ENCODE results near the gene SLC25A33. TPM values are rescaled to one million over a fixed set of nuclear protein-coding genes. Genes with fewer than 3 reads are reported as not detected.

Gene SLC25A33
- total RNA-seq, 1 donor from 2014 or later, result 4.9 TPM

DNA sequence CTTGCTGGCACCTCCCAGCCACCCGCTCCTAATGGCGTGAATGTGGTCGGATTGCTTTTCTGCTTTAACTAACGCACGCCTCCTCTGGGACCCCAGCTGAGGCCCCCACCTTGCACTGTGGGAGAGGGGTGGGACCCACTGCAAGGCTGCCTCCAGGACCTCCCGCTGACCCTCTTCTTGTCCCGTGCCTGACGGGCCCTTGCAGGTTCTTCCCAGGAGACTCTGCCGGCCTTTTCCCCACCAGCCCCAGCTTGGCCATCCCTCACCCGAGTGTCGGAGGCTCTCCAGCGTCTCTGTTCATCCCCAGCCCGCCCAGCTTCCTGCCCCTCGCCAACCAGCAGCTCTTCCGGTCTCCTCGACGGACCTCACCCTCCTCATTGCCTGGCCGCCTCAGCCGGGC, 68.1 kb downstream of the SLC25A33 start:
- H3K9me3 ChIP-seq, result no peaks in the 10 kb centered on the region
- ATAC-seq (no peak), DNase-seq (no peak)
- H3K36me3 ChIP-seq, result peaks cover 21% of the 10 kb centered on the region
- no peaks in the 10 kb centered on the region for H3K27me3 ChIP-seq
- H3K27ac ChIP-seq, result no peak overlapping the region
- intact Hi-C loops (cut with DNase I), result no loop called here
- no peaks in the 10 kb centered on the region for H3K4me1 ChIP-seq
- TF ChIP-seq, protein P1, sequence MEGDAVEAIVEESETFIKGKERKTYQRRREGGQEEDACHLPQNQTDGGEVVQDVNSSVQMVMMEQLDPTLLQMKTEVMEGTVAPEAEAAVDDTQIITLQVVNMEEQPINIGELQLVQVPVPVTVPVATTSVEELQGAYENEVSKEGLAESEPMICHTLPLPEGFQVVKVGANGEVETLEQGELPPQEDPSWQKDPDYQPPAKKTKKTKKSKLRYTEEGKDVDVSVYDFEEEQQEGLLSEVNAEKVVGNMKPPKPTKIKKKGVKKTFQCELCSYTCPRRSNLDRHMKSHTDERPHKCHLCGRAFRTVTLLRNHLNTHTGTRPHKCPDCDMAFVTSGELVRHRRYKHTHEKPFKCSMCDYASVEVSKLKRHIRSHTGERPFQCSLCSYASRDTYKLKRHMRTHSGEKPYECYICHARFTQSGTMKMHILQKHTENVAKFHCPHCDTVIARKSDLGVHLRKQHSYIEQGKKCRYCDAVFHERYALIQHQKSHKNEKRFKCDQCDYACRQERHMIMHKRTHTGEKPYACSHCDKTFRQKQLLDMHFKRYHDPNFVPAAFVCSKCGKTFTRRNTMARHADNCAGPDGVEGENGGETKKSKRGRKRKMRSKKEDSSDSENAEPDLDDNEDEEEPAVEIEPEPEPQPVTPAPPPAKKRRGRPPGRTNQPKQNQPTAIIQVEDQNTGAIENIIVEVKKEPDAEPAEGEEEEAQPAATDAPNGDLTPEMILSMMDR (IDR thresholded peaks at IDR 0.05), result no peak
- H3K4me3 ChIP-seq, result no peak overlapping the region

DNA sequence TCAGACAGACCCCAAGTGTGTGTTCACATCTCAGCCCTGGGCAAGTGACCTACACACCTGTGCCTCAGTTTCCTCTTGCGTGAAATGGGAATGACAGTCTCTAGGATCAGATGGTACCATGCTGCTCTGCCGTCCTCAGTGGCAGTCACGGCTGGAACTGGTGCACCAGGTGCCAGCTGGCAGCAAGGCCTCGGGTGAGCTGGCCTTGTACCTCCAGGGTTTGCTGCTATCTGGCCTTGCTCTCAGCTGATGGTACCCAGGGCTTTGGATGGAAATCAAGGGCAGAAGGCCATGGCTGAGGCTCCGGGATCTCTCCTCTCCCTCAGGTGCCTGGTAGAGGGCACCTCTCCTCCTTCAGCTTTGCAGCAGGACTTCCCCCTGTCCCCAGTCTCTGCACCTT, 70.7 kb downstream of the SLC25A33 start:
- peaks cover 19% of the 10 kb centered on the region for H3K36me3 ChIP-seq
- no peaks in the 10 kb centered on the region for H3K4me1 ChIP-seq
- no peaks in the 10 kb centered on the region for H3K9me3 ChIP-seq
- no peak overlapping the region for H3K27ac ChIP-seq
- H3K27me3 ChIP-seq, result no peaks in the 10 kb centered on the region
- DNase-seq (no peak), ATAC-seq (no peak)
- H3K4me3 ChIP-seq, result no peak overlapping the region
- intact Hi-C loops (cut with DNase I), result no loop called here
- TF ChIP-seq, protein P1 (IDR thresholded peaks at IDR 0.05), result no peak

DNA sequence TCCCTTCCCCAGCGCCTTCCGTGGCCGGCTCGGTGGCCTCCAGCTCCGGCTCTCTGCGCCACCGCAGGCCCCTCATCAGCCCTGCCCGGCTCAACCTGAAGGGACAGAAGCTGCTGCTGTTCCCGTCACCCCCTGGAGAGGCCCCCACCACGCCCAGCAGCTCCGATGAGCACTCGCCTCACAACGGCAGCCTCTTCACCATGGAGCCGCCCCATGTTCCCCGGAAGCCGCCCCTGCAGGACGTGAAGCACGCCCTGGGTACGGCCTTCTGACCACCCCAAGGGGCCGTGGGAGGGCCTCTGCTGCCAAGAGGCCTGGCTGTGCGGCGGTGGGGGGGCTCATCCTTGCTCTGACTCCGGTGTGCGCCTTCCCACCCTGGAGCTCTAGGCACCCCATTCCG, 71.3 kb downstream of the SLC25A33 start:
- DNase-seq, result no peak
- no peak for ATAC-seq
- intact Hi-C loops (cut with DNase I), result no loop called here
- Histone ChIP-seq H3K4me1 (no peaks in the 10 kb centered on the region), H3K4me3 (no peak overlapping the region), H3K27ac (no peak overlapping the region), H3K36me3 (peaks cover 19% of the 10 kb centered on the region), H3K9me3 (no peaks in the 10 kb centered on the region), H3K27me3 (no peaks in the 10 kb centered on the region)
- TF ChIP-seq, protein P1 (IDR thresholded peaks at IDR 0.05), result no peak

DNA sequence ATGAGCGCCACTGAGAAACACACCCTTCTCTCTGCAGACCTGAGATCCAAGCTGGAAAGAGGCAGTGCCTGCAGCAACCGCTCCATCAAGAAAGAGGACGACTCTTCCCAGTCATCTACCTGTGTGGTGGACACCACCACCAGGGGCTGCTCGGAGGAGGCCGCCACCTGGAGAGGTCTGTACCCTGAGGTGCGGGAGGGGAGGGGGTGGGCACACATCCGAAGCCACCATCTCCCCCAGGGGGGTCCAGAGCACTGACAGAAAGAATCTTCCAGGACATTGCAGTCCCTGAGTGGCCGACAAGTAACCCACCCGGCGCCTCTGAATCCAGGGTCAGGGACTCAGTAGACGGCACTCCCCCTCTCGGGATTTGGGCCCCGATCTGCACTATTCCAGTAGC, 72.5 kb downstream of the SLC25A33 start:
- intact Hi-C loops (cut with DNase I), result no loop called here
- Histone ChIP-seq H3K9me3 (no peaks in the 10 kb centered on the region), H3K4me1 (no peaks in the 10 kb centered on the region), H3K27me3 (no peaks in the 10 kb centered on the region), H3K27ac (no peak overlapping the region), H3K4me3 (no peak overlapping the region), H3K36me3 (peaks cover 19% of the 10 kb centered on the region)
- TF ChIP-seq, protein P1 (IDR thresholded peaks at IDR 0.05), result no peak
- DNase-seq, result no peak
- no peak for ATAC-seq

DNA sequence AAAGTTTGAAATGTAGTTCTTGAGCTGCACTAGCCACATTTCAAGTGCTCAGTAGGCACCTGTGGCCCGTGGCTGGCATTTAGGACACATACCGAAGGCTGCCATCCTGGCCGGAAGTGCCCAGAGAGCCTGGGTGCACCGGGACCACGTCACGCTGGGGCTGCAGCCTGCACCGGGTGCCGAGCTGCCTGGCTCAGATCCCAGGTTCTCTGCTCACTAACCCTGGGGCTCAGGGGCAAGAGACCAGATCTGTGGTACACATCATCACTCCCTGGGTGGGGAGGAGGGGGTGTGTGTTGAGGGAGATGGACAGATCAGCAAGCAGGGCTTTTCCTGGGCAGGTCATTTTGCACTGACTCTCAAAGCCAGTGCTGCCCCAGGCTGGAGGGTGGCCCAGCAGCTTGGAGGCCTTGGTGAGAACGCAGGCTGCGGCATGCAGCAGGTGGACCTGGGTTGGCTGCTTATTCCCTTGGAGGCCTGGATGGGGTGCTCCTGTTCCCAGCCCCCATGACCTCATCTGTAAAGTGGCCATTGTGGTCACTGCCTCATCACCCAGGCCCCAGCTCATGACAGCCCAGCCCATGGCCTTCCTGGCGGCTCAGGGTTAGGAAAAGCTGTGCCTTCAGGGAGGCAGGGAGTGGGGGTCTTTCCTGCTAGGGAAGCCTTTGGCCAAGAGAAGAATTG, 73.0 kb downstream of the SLC25A33 start:
- peaks cover 18% of the 10 kb centered on the region for H3K36me3 ChIP-seq
- intact Hi-C loops (cut with DNase I), result no loop called here
- no peak for DNase-seq
- TF ChIP-seq, protein P1 (IDR thresholded peaks at IDR 0.05), result no peak
- ATAC-seq, result no peak
- H3K27ac ChIP-seq, result no peak overlapping the region
- H3K9me3 ChIP-seq, result no peaks in the 10 kb centered on the region
- no peaks in the 10 kb centered on the region for H3K27me3 ChIP-seq
- H3K4me1 ChIP-seq, result no peaks in the 10 kb centered on the region
- no peak overlapping the region for H3K4me3 ChIP-seq
